GM12872 (cell line): ENCODE measurements around the gene NHSL2.

Experiments
- CTCF ChIP-seq: IDR thresholded peaks from 3 replicates; pipeline ENCODE4 v1.5.1; 2011; ENCODE audit warnings: low read depth, mild to moderate bottlenecking, low read length, moderate library complexity; ENCODE audit not compliant: insufficient read depth

Gene NHSL2

GRCh38 chrX:71998836-71999509 is 88.3 kb downstream of the NHSL2 start:
- TF ChIP-seq CTCF, result peak; percentile 50

- TF ChIP-seq CTCF, result no peak
These were observed 88.9 kb downstream of the NHSL2 start for GRCh38 chrX:71999535-71999934.

DNA sequence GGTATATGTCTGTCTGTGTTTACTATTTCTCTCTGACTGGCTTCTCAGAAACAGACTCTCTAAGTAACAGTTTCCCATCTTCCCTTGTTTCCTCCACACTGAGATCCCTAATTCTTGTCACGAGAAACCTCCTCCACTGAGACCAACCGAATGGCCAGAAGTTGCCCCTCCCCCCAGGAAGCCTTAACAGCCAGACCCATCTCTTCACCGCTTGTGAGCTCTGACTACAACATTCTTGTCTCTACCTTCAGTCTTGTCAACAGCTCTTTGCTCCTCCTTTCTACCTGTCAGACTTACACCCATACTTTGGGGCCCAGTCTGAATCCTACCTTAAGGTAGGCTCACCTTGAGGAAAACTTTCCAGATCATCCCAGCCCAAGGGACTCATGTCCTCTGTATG is 90.8 kb downstream of the NHSL2 start:
- TF ChIP-seq CTCF, result no peak

GRCh38 chrX:72001906-72002305 is 91.3 kb downstream of the NHSL2 start:
- TF ChIP-seq CTCF, result no peak

DNA sequence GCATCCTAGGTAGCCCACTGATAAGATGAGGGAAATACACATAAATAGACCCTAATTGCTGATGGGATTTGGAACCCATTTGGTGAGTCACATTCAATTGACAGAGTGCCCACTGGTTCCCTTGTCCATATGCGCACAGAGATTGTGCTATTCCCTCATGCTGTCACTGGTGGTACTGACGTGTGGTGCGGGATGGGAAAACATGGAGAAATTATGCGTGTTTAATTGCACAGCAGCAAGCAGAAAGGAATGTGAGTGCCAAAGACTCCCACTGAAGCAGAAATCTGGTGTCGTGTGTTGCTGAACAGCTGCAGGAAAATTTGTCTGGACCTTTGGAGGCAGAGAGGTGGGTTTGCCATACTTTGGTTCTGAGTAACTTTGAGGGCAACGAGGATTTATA is 92.2 kb downstream of the NHSL2 start:
- TF ChIP-seq CTCF, result no peak

- TF ChIP-seq CTCF, result no peak
These were observed 93.4 kb downstream of the NHSL2 start for GRCh38 chrX:72003811-72004750.

- TF ChIP-seq CTCF, result no peak
These were observed 94.4 kb downstream of the NHSL2 start for GRCh38 chrX:72005046-72005445.
